ENCODE results near the gene HIBCH.
"Not testable (repeated sequence)": the region's sequence is repeated elsewhere in the genome, so short reads cannot be mapped to it uniquely, and the experiment has no call there.

The HIBCH gene

GRCh38 chr2:190235101-190235500 lies 84.5 kb downstream of the HIBCH start:
- no peak for DNase-seq (ENCODE audit: low spot score)

- DNase-seq (ENCODE audit: low spot score), result not testable (repeated sequence)
Measured at GRCh38 chr2:190223989-190224388, 95.6 kb downstream of the HIBCH start.

DNA sequence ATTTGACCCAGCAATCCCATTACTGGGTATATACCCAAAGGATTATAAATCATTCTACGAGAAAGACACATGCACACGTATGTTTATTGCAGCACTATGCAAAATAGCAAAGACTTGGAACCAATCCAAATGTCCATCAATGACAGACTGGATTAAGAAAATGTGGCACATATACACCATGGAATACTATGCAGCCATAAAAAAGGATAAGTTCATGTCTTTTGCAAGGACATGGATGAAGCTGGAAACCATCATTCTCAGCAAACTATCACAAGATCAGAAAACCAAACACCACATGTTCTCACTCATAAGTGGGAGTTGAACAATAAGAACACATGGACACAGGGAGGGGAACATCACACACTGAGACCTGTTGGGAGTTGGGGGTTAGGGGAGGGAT lies 96.9 kb downstream of the HIBCH start:
- DNase-seq (ENCODE audit: low spot score), result not testable (repeated sequence)

DNA sequence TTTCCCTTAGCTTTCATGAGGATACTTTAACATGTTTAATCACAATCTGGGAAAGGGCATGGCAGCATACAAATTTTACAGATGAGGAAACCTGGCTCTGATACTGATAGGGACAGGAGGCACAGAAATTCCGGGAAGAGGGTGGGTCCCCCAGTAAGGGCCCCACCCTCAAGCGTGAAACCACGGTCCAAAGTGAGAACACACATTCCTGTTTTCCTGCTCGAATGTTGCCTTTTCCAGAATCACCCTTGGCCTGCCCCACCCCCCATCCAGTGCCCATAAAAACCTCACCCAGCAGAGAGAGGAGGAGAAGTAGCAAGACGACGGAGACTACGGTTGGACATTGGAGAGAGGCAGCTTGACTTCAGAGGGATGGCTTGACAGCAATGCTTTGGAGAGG lies 98.2 kb downstream of the HIBCH start:
- no peak for DNase-seq (ENCODE audit: low spot score)

- no peak for DNase-seq (ENCODE audit: low spot score)
Measured at GRCh38 chr2:190219186-190219585, 100.4 kb downstream of the HIBCH start.

GRCh38 chr2:190217616-190218015 lies 102.0 kb downstream of the HIBCH start:
- DNase-seq (ENCODE audit: low spot score), result no peak

DNA sequence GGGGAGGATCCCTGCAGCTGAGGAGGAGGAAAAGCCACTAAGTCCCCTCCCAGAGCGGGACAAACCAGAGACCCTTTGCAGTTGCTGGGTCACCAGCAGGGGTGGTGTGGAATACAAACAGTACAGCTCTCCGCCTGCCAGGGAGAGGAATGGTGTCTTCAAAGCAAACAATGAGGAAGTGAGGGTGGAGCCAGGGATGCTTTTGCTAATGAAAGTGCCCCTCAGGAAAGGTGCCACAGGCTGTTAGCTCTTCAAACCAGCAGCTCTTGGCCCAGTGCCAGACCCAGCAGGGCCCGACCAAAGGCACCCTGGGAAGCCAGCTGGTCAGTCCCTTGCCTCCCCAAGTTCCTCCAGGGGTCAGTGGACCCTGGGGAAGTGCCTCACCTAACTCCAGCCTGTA lies 102.8 kb downstream of the HIBCH start:
- no peak for DNase-seq (ENCODE audit: low spot score)

DNA sequence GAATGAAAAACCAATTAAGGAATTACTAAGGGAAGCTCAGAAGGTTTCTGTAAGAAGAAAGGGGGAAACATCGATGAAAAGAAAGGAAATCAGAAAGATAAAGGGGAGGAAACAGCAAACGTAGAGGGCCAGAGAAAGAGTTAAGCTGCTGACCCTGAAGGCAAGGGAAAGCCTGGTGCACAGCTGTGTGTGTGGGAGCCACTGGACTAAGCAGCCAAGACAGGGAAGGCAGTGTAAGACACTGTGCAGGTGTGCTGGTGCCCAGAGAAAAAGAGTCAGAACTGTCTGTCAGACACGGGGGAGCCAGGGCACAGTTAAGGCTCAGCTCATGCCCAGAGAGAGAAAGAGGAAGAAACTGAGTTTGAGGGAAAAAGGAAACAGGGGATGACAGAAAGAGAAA lies 104.0 kb downstream of the HIBCH start:
- DNase-seq (ENCODE audit: low spot score), result no peak

DNA sequence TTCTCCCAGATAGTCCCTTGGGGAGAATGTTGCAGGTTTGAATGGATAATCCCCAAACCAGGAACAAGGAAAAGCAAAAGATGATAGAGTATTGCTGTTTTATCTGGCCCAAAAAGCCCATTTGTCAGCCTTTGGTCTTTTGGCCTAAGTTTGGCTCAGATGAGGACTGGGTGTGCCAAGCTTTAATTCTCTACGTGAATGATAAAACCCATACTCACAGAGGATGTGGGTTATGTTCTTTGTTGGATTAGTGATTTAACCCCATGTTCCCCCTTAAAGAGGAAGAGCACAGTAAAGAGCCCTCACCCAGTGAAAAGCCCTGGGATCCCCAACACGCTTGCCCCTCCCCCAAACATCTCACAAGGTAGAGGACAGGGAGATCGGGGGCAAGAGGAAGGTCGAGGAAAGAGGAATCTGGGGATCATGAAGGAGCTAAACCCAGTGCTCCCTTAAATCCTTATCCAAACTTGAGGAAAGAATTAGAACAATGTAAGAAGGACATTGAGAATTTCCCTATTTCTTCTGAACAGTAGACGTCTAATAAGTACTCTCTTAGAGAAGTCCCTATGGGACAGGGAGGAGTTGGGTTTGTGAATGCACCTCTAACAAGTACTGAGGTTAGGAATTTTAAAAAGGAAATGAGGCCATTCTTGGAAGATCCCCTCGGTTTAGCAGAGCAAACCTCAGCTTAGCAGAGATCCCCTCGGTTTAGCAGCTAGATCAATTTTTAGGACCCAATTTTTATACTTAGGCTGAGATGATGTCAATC lies 105.0 kb downstream of the HIBCH start:
- DNase-seq (ENCODE audit: low spot score), result no peak

- DNase-seq (ENCODE audit: low spot score), result no peak
Measured at GRCh38 chr2:190213441-190214335, 105.9 kb downstream of the HIBCH start.

DNA sequence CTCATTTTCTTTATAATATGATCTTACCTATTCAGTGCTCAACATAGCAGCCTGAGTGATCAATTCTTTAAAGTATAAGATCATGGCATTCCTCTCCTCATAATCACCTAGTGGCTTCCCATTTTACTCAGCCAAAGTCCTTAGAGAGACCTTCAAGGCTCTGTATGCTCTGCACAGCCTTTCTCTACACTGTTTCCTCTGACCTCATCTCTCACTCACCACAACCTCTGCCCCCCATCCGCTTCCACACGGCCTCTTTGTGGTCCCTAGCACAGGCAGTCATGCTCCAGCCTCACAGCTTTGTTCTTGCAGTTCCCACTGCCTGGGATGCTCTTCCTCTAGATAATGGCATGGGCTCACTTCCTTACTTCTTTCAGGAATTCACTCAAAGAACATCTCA lies 109.2 kb downstream of the HIBCH start:
- DNase-seq (ENCODE audit: low spot score), result no peak

- DNase-seq (ENCODE audit: low spot score), result no peak
Measured at GRCh38 chr2:190209559-190209958, 110.1 kb downstream of the HIBCH start.

GRCh38 chr2:190207930-190208329 lies 111.7 kb downstream of the HIBCH start:
- DNase-seq (ENCODE audit: low spot score), result no peak

DNA sequence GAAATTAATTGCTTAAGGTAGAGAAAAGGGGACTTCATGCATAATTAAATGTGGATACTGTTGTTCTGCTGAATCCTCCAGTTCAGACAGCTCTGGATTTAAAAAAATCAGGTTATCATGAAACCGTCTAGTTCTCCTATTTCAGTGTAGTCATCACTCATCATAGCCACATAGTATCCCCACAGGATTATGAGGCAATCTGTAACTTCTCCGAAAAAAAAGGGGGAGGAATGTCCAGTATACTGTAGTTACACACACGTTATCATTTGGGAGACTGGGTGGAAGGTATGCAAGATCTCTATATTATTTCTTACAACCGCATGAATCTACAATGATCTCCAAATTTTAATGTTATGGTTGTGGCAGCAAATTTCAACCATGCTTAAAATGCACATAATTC lies 114.0 kb downstream of the HIBCH start:
- no peak for DNase-seq (ENCODE audit: low spot score)

DNA sequence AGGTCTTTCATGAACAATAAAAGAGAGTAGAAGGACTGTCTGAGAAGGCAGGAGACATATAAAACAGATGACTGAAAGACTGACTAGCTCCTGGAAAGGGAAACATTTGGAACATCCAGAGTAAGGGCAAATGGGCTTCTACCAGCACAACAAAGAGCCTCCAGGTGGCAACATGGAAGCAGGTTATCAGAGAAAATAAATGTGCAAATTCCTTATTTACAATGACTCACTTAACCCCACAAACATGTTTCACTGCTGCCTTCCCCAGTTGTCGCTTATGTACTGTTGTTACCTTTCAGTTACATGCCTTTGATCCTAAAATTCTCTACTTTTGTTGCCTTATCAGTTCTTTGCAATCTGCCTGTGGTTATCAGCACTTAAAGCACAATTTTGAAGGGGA lies 117.0 kb downstream of the HIBCH start:
- no peak for DNase-seq (ENCODE audit: low spot score)

DNA sequence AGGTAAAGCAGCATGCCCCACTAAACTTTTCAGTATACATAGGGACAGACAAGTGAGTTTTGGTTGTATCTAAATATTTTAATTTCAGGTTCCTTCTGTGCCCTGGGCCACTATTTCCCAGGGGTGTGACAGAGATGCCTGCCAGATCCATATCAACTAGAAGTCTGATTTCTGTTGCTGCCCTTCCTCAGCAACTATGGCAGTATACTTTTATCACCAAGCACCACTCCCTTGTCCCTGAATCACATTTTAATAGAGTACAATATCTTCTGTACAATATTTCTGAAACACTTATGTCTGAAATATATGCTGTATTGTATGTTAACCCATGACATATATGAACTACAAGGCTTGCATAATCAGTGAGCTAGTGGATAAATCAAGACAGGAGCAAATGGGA lies 117.6 kb downstream of the HIBCH start:
- no peak for DNase-seq (ENCODE audit: low spot score)

- DNase-seq (ENCODE audit: low spot score), result no peak
Measured at GRCh38 chr2:190200603-190201002, 119.0 kb downstream of the HIBCH start.

DNA sequence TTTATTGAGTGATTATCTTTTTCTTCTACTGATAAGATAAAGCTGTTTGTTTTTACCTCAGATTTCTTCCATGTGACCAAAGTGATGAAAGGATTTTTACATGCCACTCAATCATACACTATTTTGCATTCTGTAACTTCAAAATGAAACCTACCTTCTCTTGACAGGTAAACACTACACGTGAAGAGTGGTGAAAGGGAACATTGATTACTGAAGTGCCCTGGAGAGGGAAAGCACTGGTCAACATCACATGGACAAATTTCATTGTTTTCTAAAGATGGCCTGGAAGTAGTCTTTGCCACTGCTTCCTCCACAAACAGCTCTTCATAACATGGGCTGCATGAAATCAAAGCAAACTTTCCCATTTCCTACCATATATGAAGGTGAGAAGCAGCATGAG lies 120.1 kb downstream of the HIBCH start:
- DNase-seq (ENCODE audit: low spot score), result no peak

DNA sequence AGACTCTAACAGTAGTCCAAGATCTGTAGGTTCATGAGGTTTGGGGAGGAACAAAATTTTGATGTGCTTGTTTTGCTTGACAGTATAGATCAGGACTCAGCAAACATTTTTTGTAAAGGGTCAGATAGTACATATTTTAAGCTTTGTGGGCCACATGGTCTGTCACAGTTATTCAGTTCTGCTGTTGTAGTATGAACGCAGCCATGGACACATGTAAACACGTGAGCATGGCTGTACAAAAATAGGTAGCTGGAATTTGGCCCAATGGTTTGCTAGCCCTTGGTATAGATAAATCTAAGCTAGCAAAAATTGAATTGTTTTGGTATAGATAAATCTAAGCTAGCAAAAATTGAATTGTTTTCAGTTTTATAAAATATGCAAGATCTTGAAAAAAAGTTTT lies 120.5 kb downstream of the HIBCH start:
- no peak for DNase-seq (ENCODE audit: low spot score)

DNA sequence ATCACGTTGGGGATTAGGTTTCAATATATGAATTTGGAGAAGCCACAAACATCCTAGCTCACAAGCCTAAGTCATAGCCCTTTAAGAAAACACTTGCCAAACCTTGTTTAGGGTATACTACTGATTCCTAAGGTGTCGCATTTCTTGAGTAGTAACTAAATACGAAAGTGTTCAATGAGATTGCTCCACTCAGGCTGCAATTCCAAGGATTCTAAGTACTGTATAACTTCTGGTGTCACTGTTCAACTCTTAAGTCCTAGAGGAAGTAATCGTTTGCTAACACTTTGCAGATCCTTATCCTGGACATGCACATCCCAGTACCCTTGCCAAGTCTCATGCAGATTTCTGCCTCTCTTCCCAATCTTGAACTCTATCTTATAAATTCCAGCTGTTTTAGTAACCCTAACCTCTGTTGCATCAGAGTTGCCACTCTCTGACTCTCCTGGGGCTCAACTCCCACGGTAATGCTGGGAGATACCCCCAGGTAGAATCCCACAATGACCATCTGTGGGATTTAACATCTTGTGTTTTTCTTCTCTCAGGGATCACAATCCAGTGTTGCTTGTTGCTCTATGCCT lies 122.4 kb downstream of the HIBCH start:
- no peak for DNase-seq (ENCODE audit: low spot score)

DNA sequence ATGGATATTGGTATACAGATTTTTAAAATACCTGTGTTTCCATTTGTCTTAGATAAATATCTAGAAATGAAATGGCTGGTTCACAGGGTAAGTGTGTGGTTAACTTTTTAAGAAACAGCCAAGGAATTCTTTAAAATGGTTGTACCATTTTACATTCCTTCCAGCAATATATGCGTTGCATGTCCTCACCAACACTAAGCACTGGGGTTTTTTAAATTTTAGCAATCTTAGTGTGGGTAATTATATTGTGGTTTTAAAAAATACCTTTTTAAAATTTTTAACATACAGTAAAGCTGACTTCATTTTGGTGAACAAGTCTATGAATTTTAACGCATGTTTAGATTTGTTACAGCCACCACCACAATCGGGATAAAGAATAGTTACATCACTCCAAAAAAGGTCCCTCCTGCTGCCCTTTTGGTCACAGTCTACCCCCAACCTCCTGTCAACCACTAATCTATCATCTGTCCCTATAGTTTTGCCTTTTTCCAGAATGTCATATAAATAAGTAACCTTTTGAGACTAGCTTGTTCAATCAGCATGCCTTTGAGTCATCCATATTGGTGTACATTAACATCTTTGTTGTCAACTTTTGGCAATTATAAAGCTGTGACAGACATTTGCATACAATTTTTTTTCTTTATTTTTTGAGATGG lies 129.0 kb downstream of the HIBCH start:
- no peak for DNase-seq (ENCODE audit: low spot score)

DNA sequence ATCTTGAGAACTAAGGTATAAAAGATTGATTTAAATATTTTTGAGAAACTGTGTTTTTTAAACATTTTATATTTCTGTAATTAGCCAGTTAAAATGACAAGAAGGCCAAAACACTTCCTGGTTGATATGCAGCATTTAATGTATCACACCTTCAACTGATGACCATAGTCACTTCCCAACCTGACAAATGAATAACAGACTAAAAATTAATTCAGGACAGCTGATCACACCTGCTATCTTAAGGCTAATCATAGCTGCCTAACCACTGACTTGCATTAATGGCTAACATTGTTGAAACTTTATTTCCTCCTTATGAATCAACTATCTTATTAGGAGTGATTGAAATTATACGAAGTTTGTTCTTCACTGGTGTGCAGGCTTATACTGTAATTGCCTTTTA lies 131.3 kb downstream of the HIBCH start:
- DNase-seq (ENCODE audit: low spot score), result no peak

DNA sequence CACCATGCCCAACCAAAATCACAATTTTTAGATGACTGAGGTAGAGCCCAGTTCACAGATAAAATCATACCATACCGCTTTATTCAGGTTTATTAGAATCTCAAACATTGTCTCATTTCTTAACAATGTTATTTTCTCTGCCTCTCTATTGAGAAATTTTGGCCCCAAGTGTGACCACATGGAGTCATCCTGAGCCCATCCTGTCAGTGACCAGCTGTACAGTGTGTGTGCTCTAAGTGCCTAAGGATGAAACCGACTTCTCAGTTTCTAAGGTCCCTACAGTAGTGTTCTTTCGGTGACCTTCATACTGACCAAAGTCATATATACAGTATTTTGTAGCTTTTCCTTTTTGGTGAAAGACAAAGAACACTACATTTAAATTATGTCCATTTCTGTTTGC lies 133.4 kb downstream of the HIBCH start:
- no peak for DNase-seq (ENCODE audit: low spot score)
